MM.1S (cell line): ENCODE measurements around the gene TRIM25.

Experiments
- CTCF ChIP-seq: fragments of 300-600 bp; sonication (generic); IDR thresholded peaks from 2 replicates; pipeline ENCODE4 v1.5.1; 2016; ENCODE audit warnings: antibody characterized with exemption, low read length, mixed read lengths
- EZH2 ChIP-seq: fragments of 300-600 bp; sonication (generic); optimal IDR thresholded peaks from 2 replicates; pipeline ENCODE3; 2017; ENCODE audit warnings: low read depth, mild to moderate bottlenecking, antibody characterized with exemption, low read length, mixed read lengths
- EZH2phosphoT487 ChIP-seq: fragments of 300-600 bp; sonication (generic); IDR thresholded peaks from 2 replicates; pipeline ENCODE4 v1.6.1; 2018; ENCODE audit warnings: antibody characterized with exemption, low read length

GRCh38 chr17:56866076-56866475 is 47.8 kb downstream of the TRIM25 start:
- TF ChIP-seq CTCF (no peak), EZH2phosphoT487 (no peak), EZH2 (no peak)
